H9 (cell line): ENCODE results near the gene CSRNP2. TPM values are rescaled to one million over a fixed set of nuclear protein-coding genes. Genes with fewer than 3 reads are reported as not detected.

Experiments used
- DNase-seq: peaks from one replicate; pipeline ENCODE4 v3.0.0-alpha.2; 2017
- H2AFZ ChIP-seq: one replicate; pipeline ENCODE4 v1.6.1; 2013; ENCODE audit warnings: mild to moderate bottlenecking, low read length, control low read depth, moderate library complexity
- H2AK5ac ChIP-seq: 2 replicates; pipeline ENCODE4 v1.6.1; 2013; ENCODE audit warnings: low read length, control low read depth, mixed read lengths; ENCODE audit not compliant: insufficient read length
- H2BK120ac ChIP-seq: one replicate; pipeline ENCODE4 v1.6.1; 2013; ENCODE audit warnings: low read depth, mild to moderate bottlenecking, low read length, control low read depth, inconsistent platforms; ENCODE audit not compliant: poor library complexity, severe bottlenecking
- H2BK12ac ChIP-seq: 2 replicates; pipeline ENCODE4 v1.6.1; 2013; ENCODE audit warnings: low read length, control low read depth, mixed read lengths, low read depth; ENCODE audit not compliant: insufficient read length
- H2BK15ac ChIP-seq: 2 replicates; pipeline ENCODE4 v1.6.1; 2013; ENCODE audit warnings: low read depth, low read length, control low read depth
- H2BK20ac ChIP-seq: one replicate; pipeline ENCODE4 v1.6.1; 2013; ENCODE audit warnings: low read depth, mild to moderate bottlenecking, low read length, control low read depth, inconsistent platforms; ENCODE audit not compliant: poor library complexity, severe bottlenecking
- H2BK5ac ChIP-seq: 2 replicates; pipeline ENCODE4 v1.6.1; 2013; ENCODE audit warnings: low read length, control low read depth, mixed read lengths; ENCODE audit not compliant: insufficient read length
- H3K14ac ChIP-seq: 2 replicates; pipeline ENCODE4 v1.6.1; 2013; ENCODE audit warnings: low read length, control low read depth; ENCODE audit not compliant: insufficient read depth
- H3K18ac ChIP-seq: 2 replicates; pipeline ENCODE4 v1.6.1; 2013; ENCODE audit warnings: low read depth, mild to moderate bottlenecking, mixed read lengths, low read length, control low read depth; ENCODE audit not compliant: insufficient read length
- H3K23ac ChIP-seq: 2 replicates; pipeline ENCODE4 v1.6.1; 2013; ENCODE audit warnings: low read length, control low read depth, mixed read lengths, low read depth; ENCODE audit not compliant: insufficient read length
- H3K23me2 ChIP-seq: 2 replicates; pipeline ENCODE4 v1.6.1; 2013; ENCODE audit warnings: low read depth, mild to moderate bottlenecking, mixed read lengths, low read length, control low read depth; ENCODE audit not compliant: insufficient read length, poor library complexity, severe bottlenecking
- H3K27ac ChIP-seq: 2 replicates; pipeline ENCODE4 v1.5.1; 2013; ENCODE audit warnings: low read length, control low read depth, mixed read lengths, low read depth; ENCODE audit not compliant: insufficient read length
- H3K27me3 ChIP-seq: 2 replicates; pipeline ENCODE4 v1.6.1; 2013; ENCODE audit warnings: low read length, control low read depth, inconsistent platforms; ENCODE audit not compliant: insufficient read depth
- H3K4ac ChIP-seq: 2 replicates; pipeline ENCODE4 v1.6.1; 2013; ENCODE audit warnings: low read depth, mild to moderate bottlenecking, control low read depth, inconsistent platforms, low read length, moderate library complexity
- H3K4me1 ChIP-seq: 2 replicates; pipeline ENCODE4 v1.6.1; 2013; ENCODE audit warnings: low read length, control low read depth, inconsistent platforms; ENCODE audit not compliant: insufficient read depth
- H3K4me2 ChIP-seq: 2 replicates; pipeline ENCODE4 v1.6.1; 2013; ENCODE audit warnings: low read length, control low read depth, mixed read lengths; ENCODE audit not compliant: insufficient read length, insufficient read depth
- H3K56ac ChIP-seq: 2 replicates; pipeline ENCODE4 v1.6.1; 2013; ENCODE audit warnings: low read depth, mild to moderate bottlenecking, mixed read lengths, low read length, control low read depth; ENCODE audit not compliant: insufficient read length
- H3K79me1 ChIP-seq: 2 replicates; pipeline ENCODE4 v1.6.1; 2013; ENCODE audit warnings: low read depth, mild to moderate bottlenecking, moderate library complexity, low read length, control low read depth, inconsistent platforms; ENCODE audit not compliant: insufficient read depth, poor library complexity, severe bottlenecking
- H3K79me2 ChIP-seq: 2 replicates; pipeline ENCODE4 v1.6.1; 2013; ENCODE audit warnings: low read length, control low read depth, inconsistent platforms; ENCODE audit not compliant: insufficient read depth
- H3K9ac ChIP-seq: 2 replicates; pipeline ENCODE4 v1.6.1; 2013; ENCODE audit warnings: low read length, control low read depth, mixed read lengths; ENCODE audit not compliant: insufficient read length; ENCODE audit errors: extremely low read depth
- H3K9me3 ChIP-seq: one replicate; pipeline ENCODE4 v1.6.1; 2013; ENCODE audit warnings: low read depth, low read length, inconsistent platforms; ENCODE audit not compliant: control insufficient read depth
- H3T11ph ChIP-seq: one replicate; pipeline ENCODE4 v1.6.1; 2013; ENCODE audit warnings: mild to moderate bottlenecking, low read length, control low read depth, inconsistent platforms
- H4K20me1 ChIP-seq: one replicate; pipeline ENCODE4 v1.6.1; 2013; ENCODE audit not compliant: control insufficient read depth, insufficient read length, insufficient read depth
- H4K5ac ChIP-seq: 2 replicates; pipeline ENCODE4 v1.6.1; 2013; ENCODE audit warnings: low read depth, mild to moderate bottlenecking, mixed read lengths, low read length, control low read depth; ENCODE audit not compliant: insufficient read length
- H4K8ac ChIP-seq: replicated peaks from 2 replicates; pipeline ENCODE4 v1.6.1; 2013; ENCODE audit warnings: low read length, control low read depth, mixed read lengths, low read depth; ENCODE audit not compliant: insufficient read length
- H4K91ac ChIP-seq: 2 replicates; pipeline ENCODE4 v1.6.1; 2013; ENCODE audit warnings: low read depth, mild to moderate bottlenecking, moderate library complexity, mixed read lengths, low read length, control low read depth; ENCODE audit not compliant: insufficient read length
- H3K27ac Mint-ChIP-seq, 3 experiments: 2 replicates in 2 of 3; 3 replicates in 1 of 3; pipeline ENCODE4 v1.8.0; 2020 to 2021; ENCODE audit warnings: mixed read lengths in 3 of 3, mild to moderate bottlenecking in 1 of 3, moderate library complexity in 1 of 3
- H3K27me3 Mint-ChIP-seq: 2 replicates; pipeline ENCODE4 v1.8.0; 2021; ENCODE audit warnings: low read depth, mild to moderate bottlenecking, moderate library complexity, mixed read lengths
- H3K36me3 Mint-ChIP-seq, 3 experiments: 2 replicates in 2 of 3; 3 replicates in 1 of 3; pipeline ENCODE4 v1.8.0; 2020 to 2021; ENCODE audit warnings: low read depth in 3 of 3, mixed read lengths in 3 of 3; ENCODE audit not compliant: insufficient read depth in 1 of 3
- H3K4me1 Mint-ChIP-seq, 2 experiments: 2 replicates each; pipeline ENCODE4 v1.8.0; 2020; ENCODE audit warnings: mixed read lengths in 2 of 2
- H3K4me3 Mint-ChIP-seq, 2 experiments: 2 replicates in 1 of 2; 3 replicates in 1 of 2; pipeline ENCODE4 v1.8.0; 2020 to 2021; ENCODE audit warnings: mild to moderate bottlenecking in 2 of 2, mixed read lengths in 2 of 2, moderate library complexity in 1 of 2
- H3K9me3 Mint-ChIP-seq, 2 experiments: 2 replicates in 1 of 2; 3 replicates in 1 of 2; pipeline ENCODE4 v1.8.0; 2020; ENCODE audit warnings: mild to moderate bottlenecking in 2 of 2, mixed read lengths in 2 of 2, moderate library complexity in 1 of 2
- CTCF ChIP-seq: fragments of 200-600 bp; sonication (generic); conservative IDR thresholded peaks from 3 replicates; pipeline ENCODE4 v1.8.0; 2021; ENCODE audit warnings: antibody characterized with exemption, mild to moderate bottlenecking
- WGBS: extraction: QIAGEN DNeasy Blood & Tissue Kit; methylation state at CpG from one replicate; pipeline ENCODE4 v1.1.7; 2013; ENCODE audit warnings: missing lambda C conversion rate, low lambda C conversion rate, mixed read lengths; ENCODE audit not compliant: insufficient read length; ENCODE audit errors: extremely low coverage; 5-methylcytosine and 5-hydroxymethylcytosine counted together
- total RNA-seq: library from RNA; stranded (reverse); gene quantifications from 2 replicates; pipeline ENCODE4 v1.2.1, GENCODE V29; 2021

The CSRNP2 gene
- total RNA-seq, 1 experiment from 2014 or later: 38.6 TPM

DNA sequence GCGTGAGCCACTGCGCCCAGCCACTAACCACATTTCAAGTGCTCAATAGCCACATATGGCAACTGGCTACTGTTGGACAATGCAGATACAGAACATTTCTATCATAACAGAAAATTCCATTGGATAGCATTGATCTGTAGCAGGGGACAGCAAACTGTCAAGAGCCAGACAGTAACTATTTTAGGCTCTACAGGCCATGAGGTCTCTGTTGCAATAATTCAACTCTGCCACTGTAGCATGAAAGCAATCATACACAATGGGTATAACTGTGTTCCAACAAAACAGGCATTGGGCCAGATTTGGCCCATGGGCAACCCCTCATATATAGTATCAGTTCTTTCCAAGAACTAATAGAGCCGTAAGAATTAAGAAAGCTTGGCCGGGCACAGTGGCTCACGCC is 8.0 kb downstream of the CSRNP2 start:
- no peaks in the 10 kb centered on the region for H3K4me1 ChIP-seq

More for the DNA sequence above, 8.0 kb downstream of the CSRNP2 start:
- WGBS: no CpG with 5 or more reads among the region's 5 CpGs
- Histone ChIP-seq H3K23me2 (no peaks in the 10 kb centered on the region), H2BK15ac (no peak overlapping the region), H4K5ac (no peak overlapping the region), H3T11ph (no peak overlapping the region), H2BK5ac (no peak overlapping the region), H3K27me3 (no peaks in the 10 kb centered on the region), H3K4ac (no peak overlapping the region), H3K27ac (no peak overlapping the region), H4K91ac (no peak overlapping the region), H3K9ac (no peak overlapping the region), H3K18ac (no peak overlapping the region), H3K79me1 (no peaks in the 10 kb centered on the region), H3K14ac (no peak overlapping the region), H3K56ac (no peak overlapping the region), H3K4me2 (no peak overlapping the region), H4K20me1 (no peaks in the 10 kb centered on the region), H4K8ac (no peak overlapping the region), H2BK12ac (no peak overlapping the region), H2AFZ (no peak overlapping the region), H2AK5ac (no peak overlapping the region), H3K79me2 (peaks cover 6% of the 10 kb centered on the region; the same call in 1 of the 2 replicates), H3K23ac (no peak overlapping the region), H2BK20ac (no peak overlapping the region), H3K9me3 (no peaks in the 10 kb centered on the region), H2BK120ac (no peak overlapping the region)
- Mint-ChIP-seq H3K27me3 (no peaks in the 10 kb centered on the region), H3K4me1 (no peaks in the 10 kb centered on the region), H3K4me3 (no peak overlapping the region), H3K27ac (no peak overlapping the region), H3K9me3 (peaks cover 0 to 2% of the 10 kb centered on the region in 2 experiments; a peak in 1 of 5 replicates), H3K36me3 (peaks cover 29 to 56% (median 48%) of the 10 kb centered on the region in 3 experiments)
- TF ChIP-seq CTCF: no peak
- DNase-seq: no peak
